GM19099 (cell line): ENCODE results near the gene PRSS58.

Experiments used
- POLR2A ChIP-seq: IDR thresholded peaks from 3 replicates; pipeline ENCODE4 v1.6.1; 2011; ENCODE audit warnings: low read depth; ENCODE audit not compliant: insufficient read length; ENCODE audit errors: extremely low read depth

Gene PRSS58

GRCh38 chr7:142257958-142258357, at the start of gene PRSS58:
Gene PRSS58, minus strand, starts transcription at chr7:142258058. Its CDS starts 351 bp downstream, at chr7:142257707.
- no peak for TF ChIP-seq POLR2A

DNA sequence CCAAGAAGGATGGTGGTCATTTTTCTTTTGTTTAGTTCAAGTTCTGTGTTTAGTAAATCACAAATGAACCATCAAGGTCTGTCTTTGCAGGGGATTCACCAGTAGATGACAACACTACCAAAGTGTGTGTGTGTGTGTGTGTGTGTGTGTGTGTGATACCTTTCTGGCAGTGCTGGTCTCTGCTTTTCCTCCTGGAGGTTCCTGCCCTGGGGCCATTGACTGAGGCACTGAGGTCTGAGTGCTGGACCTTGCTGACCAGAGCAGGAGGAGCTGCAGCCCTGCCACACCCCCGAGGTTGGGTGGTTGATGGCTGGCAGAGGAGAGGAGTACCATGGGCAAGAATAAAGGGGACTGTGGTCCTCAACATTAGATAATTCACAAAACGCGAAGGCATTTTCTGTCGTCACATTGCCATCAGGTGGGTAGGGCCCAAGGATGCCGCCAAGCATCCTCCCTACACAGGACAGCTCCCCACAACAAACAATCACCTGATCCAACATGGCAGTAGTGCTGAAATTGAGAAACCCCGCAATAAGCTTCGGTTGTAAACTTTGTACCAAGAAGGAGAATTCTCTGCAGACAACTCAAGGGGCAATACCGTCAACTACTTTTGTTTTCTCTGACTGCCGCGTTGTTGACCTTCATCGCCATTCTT, 49.5 kb upstream of the PRSS58 start:
- no peak for TF ChIP-seq POLR2A

DNA sequence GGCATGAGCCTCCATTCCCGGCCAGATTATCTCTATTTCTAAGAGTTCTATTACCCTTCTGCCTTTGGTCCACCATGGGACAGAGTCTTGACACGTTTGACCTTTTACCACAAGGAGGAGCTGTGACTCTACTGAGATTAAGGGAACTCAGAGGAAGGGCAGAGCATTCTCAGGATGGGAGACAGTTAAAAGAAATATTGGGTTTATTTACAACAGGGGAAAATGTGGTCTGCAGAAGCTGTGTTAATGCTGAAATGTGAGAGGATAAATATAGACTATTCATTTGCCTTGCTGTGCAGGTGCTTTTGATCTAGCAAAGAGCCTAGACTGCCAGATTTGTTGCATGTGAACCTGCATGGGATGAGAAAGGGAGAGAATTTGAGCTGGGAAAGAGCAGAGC, 45.8 kb upstream of the PRSS58 start:
- no peak for TF ChIP-seq POLR2A

- no peak for TF ChIP-seq POLR2A
These were observed 44.2 kb upstream of the PRSS58 start for GRCh38 chr7:142301923-142302550.

- no peak for TF ChIP-seq POLR2A
These were observed 43.4 kb upstream of the PRSS58 start for GRCh38 chr7:142301299-142301698.

DNA sequence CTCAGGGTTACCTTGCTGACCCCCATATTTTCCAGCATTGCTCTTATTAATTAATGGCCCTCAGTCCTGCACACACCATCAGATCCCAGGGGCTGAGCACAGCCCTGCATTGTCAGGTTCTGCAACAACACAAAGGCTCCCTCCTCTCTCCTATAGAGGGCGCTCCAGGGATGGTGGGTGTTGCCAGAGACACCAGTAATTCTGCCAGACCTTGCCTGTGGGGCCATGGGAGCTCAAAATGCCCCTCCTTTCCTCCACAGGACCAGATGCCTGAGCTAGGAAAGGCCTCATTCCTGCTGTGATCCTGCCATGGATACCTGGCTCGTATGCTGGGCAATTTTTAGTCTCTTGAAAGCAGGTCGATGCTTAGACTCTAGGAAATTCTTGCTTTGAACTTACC, 42.8 kb upstream of the PRSS58 start:
- TF ChIP-seq POLR2A: no peak

GRCh38 chr7:142299237-142299781, 41.5 kb upstream of the PRSS58 start:
- no peak for TF ChIP-seq POLR2A

GRCh38 chr7:142298627-142299026, 40.8 kb upstream of the PRSS58 start:
- TF ChIP-seq POLR2A: no peak

- TF ChIP-seq POLR2A: no peak
These were observed 40.2 kb upstream of the PRSS58 start for GRCh38 chr7:142298009-142298408.

DNA sequence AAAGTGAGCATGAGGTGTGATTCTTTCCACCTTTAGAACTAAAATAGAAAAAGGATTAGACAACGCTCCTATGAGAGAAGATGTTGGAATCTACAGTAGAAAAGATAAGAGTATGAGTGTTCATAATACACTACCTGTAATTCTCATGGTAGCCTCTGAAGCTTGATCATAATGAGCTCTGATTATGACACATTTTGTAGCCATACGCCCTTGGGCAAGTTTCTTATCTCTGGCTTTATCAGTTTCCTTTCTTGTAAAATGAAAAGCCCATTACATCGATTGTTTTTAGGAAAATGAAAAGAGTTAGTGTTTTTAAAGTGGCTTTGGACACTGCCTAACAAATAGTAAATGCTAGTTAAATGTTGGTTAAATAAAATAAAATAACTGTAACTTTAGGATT, 22.4 kb upstream of the PRSS58 start:
- TF ChIP-seq POLR2A: no peak

GRCh38 chr7:142279601-142280000, 21.7 kb upstream of the PRSS58 start:
- TF ChIP-seq POLR2A: no peak

DNA sequence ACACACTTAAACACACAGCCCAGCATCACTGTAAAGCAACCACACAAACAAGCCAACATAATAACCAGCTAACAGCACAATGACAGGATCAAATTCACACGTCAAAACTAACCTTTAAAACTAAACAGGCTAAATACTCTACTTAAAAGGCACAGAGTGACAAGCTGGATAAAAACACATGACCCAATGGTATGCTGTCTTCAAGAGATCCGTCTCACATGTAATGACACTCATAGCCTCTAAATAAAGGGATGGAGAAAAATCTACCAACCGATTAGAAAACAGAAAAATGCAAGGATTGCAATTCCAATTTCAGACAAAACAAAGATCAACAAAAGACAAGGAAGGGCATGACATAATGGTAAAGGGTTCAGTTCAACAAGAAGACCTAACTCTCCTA, 17.2 kb upstream of the PRSS58 start:
- TF ChIP-seq POLR2A: no peak

GRCh38 chr7:142272841-142273240, 15.0 kb upstream of the PRSS58 start:
- no peak for TF ChIP-seq POLR2A

- no peak for TF ChIP-seq POLR2A
These were observed 5.9 kb upstream of the PRSS58 start for GRCh38 chr7:142263598-142264380.

DNA sequence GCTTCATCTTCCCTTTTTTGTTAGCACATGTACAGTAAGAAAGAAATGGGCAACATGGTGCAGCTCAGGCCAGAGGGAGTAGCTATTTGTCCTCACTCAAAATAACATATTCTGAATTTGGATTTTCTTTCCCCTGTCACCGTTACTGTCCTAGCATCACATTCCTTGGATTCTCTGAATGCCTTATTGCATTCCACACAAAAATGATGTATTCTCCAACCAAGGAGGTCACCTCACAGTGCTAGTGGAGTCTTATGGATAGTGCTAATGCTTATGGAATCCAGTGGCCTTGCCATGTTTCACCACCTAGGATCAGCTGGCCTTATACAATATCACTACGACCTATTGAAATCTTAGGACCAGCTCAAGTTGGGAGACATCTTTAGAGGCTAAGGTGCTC, 7.2 kb downstream of the PRSS58 start:
- no peak for TF ChIP-seq POLR2A

DNA sequence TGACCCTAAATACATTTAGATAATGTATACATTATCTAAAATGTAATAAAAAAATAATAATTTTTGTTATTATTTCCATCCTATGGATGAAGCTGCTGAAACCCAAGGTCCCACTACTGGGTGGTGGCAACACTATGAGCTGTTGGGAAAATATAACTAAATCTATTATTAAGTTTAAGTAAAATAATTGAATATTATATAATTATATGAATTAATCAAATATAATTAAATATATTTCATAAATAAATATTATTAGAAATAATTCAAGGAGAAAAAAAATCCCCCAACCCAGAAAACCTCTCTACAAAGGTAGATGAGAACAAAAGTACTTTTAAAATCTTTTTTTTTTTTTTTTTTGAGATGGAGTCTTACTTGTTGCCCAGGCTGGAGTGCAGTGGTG, 7.9 kb downstream of the PRSS58 start:
- TF ChIP-seq POLR2A: no peak
